ENCODE data around the gene PRR23B.

Gene PRR23B

GRCh38 chr3:139020036-139020867 lies 474 bp downstream of the PRR23B start:
- no peak overlapping the region for H2AFZ ChIP-seq (ENCODE audit: low read length)
- H3K79me2 ChIP-seq (ENCODE audit: insufficient read depth, low read length) = no peaks in the 10 kb centered on the region
- no peaks in the 10 kb centered on the region for H3K36me3 ChIP-seq (ENCODE audit: insufficient read depth, low read length)
- no peak for TF ChIP-seq CTCF (IDR thresholded peaks at IDR 0.05; ENCODE audit: low read length)
- TF ChIP-seq EZH2 (IDR thresholded peaks at IDR 0.05; ENCODE audit: borderline replicate concordance, low read length) = no peak
- no peaks in the 10 kb centered on the region for H3K9me2 ChIP-seq (ENCODE audit: low read depth, low read length)
- no peaks in the 10 kb centered on the region for H3K4me1 ChIP-seq (ENCODE audit: insufficient read depth, low read length, severe bottlenecking)
- H3K27me3 ChIP-seq (ENCODE audit: insufficient read depth, low read length) = no peaks in the 10 kb centered on the region
- H3K27ac ChIP-seq (ENCODE audit: low read depth, low read length, poor library complexity, severe bottlenecking) = no peak overlapping the region
- H3K9me3 ChIP-seq (ENCODE audit: low read length) = no peaks in the 10 kb centered on the region
- H4K20me1 ChIP-seq (ENCODE audit: insufficient read depth, low read length) = no peaks in the 10 kb centered on the region
- no peak overlapping the region for H3K4me2 ChIP-seq (ENCODE audit: low read length)
- H3K4me3 ChIP-seq (ENCODE audit: low read depth, low read length, poor library complexity, severe bottlenecking) = no peak overlapping the region
- no peaks in the 10 kb centered on the region for H3F3A ChIP-seq (ENCODE audit: insufficient read depth, low read length)
- no peak overlapping the region for H3K9ac ChIP-seq (ENCODE audit: low read length)

GRCh38 chr3:139016430-139017048 lies 4.2 kb downstream of the PRR23B start:
- Histone ChIP-seq H3K4me2 (ENCODE audit: low read length) (no peak overlapping the region), H2AFZ (ENCODE audit: low read length) (no peak overlapping the region), H3K4me3 (ENCODE audit: low read depth, low read length, poor library complexity, severe bottlenecking) (no peak overlapping the region), H3F3A (ENCODE audit: insufficient read depth, low read length) (no peaks in the 10 kb centered on the region), H3K36me3 (ENCODE audit: insufficient read depth, low read length) (no peaks in the 10 kb centered on the region), H3K9ac (ENCODE audit: low read length) (no peak overlapping the region), H4K20me1 (ENCODE audit: insufficient read depth, low read length) (no peaks in the 10 kb centered on the region), H3K9me3 (ENCODE audit: low read length) (no peaks in the 10 kb centered on the region), H3K27me3 (ENCODE audit: insufficient read depth, low read length) (no peaks in the 10 kb centered on the region), H3K27ac (ENCODE audit: low read depth, low read length, poor library complexity, severe bottlenecking) (no peak overlapping the region), H3K4me1 (ENCODE audit: insufficient read depth, low read length, severe bottlenecking) (no peaks in the 10 kb centered on the region), H3K79me2 (ENCODE audit: insufficient read depth, low read length) (no peaks in the 10 kb centered on the region), H3K9me2 (ENCODE audit: low read depth, low read length) (no peaks in the 10 kb centered on the region)
- TF ChIP-seq CTCF (IDR thresholded peaks at IDR 0.05; ENCODE audit: low read length) (no peak), EZH2 (IDR thresholded peaks at IDR 0.05; ENCODE audit: borderline replicate concordance, low read length) (no peak)

- no peaks in the 10 kb centered on the region for H3F3A ChIP-seq (ENCODE audit: insufficient read depth, low read length)
- no peak within 1 kb of the TSS for H3K9ac ChIP-seq (ENCODE audit: low read length)
These were observed 14.5 kb downstream of the PRR23B start, which contains the start of gene PRR23A for GRCh38 chr3:139006051-139006716. PRR23A (minus strand) TSS chr3:139006268; CDS start chr3:139006268, 0 bp downstream.

More at GRCh38 chr3:139006051-139006716, 14.5 kb downstream of the PRR23B start, which contains the start of gene PRR23A:
- Histone ChIP-seq H3K9me3 (ENCODE audit: low read length) (no peaks in the 10 kb centered on the region), H4K20me1 (ENCODE audit: insufficient read depth, low read length) (no peaks in the 10 kb centered on the region), H3K9me2 (ENCODE audit: low read depth, low read length) (peaks cover 2% of the 10 kb centered on the region; the same call in 1 of the 2 replicates), H3K36me3 (ENCODE audit: insufficient read depth, low read length) (no peaks in the 10 kb centered on the region), H3K4me3 (ENCODE audit: low read depth, low read length, poor library complexity, severe bottlenecking) (no peak within 1 kb of the TSS), H3K27me3 (ENCODE audit: insufficient read depth, low read length) (no peaks in the 10 kb centered on the region), H3K4me1 (ENCODE audit: insufficient read depth, low read length, severe bottlenecking) (no peaks in the 10 kb centered on the region), H3K4me2 (ENCODE audit: low read length) (no peak within 1 kb of the TSS), H2AFZ (ENCODE audit: low read length) (no peak within 1 kb of the TSS), H3K79me2 (ENCODE audit: insufficient read depth, low read length) (no peaks in the 10 kb centered on the region), H3K27ac (ENCODE audit: low read depth, low read length, poor library complexity, severe bottlenecking) (no peak within 1 kb of the TSS)
- TF ChIP-seq EZH2 (IDR thresholded peaks at IDR 0.05; ENCODE audit: borderline replicate concordance, low read length) (no peak), CTCF (IDR thresholded peaks at IDR 0.05; ENCODE audit: low read length) (no peak)
